NCI-H146 treated with DMSO at 0.1 percent for 48 hours (cell line): Measurements from ENCODE around the gene SUPT3H.

Experiments
- DNase-seq: peaks from one replicate; lab custom pipeline; 2025; ENCODE audit not compliant: unreplicated experiment; lab: John Stamatoyannopoulos, UW

SUPT3H gene

DNA sequence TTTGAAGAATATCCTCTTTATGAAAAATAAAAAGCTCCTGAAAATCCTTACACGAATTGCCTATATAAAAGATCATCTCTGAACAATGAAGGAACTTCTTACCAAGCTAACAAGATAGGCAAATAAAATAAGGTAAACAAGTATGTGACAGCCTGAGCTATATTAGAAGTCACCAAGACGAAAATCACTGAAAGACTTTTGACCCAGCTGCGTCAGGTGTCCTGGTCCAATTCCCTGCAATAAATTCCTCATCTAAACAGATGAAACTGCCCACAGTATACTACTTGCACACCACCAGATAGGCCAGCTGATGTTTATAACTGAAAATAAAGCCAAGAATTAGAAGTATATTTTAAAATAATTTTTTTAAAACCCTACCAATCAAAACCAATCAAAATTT is 117.0 kb downstream of the SUPT3H start:
- DNase-seq, result no peak

- no peak for DNase-seq
Measured at GRCh38 chr6:45256697-45257695, 120.7 kb downstream of the SUPT3H start.

- DNase-seq, result no peak
Measured at GRCh38 chr6:45255434-45255833, 122.3 kb downstream of the SUPT3H start.

- DNase-seq, result no peak
Measured at GRCh38 chr6:45254253-45254652, 123.5 kb downstream of the SUPT3H start.

- no peak for DNase-seq
Measured at GRCh38 chr6:45253453-45253852, 124.3 kb downstream of the SUPT3H start.

- DNase-seq, result no peak
Measured at GRCh38 chr6:45231660-45232059, 146.1 kb downstream of the SUPT3H start.

DNA sequence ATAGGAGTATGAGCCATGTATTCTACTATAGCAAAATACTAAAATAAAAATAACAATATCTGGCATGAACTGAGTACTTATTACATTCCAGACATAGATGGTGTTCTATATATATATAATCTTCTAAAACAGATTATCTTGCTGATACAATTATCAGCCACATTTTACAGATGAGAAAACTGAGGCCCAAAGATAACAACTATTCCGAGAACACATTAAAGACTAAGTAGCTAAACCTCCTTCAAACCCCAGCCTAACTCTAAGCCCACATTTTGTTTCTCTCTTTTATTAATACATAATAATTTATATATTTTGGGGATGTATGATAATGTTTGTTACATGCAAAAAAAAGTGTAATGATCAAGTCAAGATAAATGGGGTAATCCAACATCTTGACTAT is 148.3 kb downstream of the SUPT3H start:
- no peak for DNase-seq

GRCh38 chr6:45226081-45226480 is 151.7 kb downstream of the SUPT3H start:
- DNase-seq, result no peak

DNA sequence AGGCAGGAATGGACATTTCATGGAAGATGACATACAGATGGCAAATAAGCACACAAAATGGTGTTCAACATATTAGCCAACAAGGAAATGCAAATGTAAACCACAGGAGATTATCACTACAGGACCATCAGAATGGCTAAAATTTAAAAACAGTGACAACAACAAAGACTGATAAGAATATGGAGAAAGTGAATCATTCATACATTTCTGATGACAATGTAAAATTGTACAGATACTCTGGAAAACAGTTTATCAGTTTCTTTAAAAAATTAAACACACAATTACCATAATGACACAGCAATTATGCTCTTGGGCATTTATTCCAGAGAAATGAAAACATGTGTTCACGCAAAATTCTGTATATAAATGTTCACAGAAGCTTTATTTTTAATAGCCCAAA is 155.4 kb downstream of the SUPT3H start:
- DNase-seq, result no peak

GRCh38 chr6:45215759-45216158 is 162.0 kb downstream of the SUPT3H start:
- no peak for DNase-seq

GRCh38 chr6:45212976-45213375 is 164.8 kb downstream of the SUPT3H start:
- no peak for DNase-seq

- DNase-seq, result no peak
Measured at GRCh38 chr6:45209762-45210161, 168.0 kb downstream of the SUPT3H start.

GRCh38 chr6:45206793-45207492 is 170.8 kb downstream of the SUPT3H start:
- no peak for DNase-seq

GRCh38 chr6:45201484-45201883 is 176.2 kb downstream of the SUPT3H start:
- no peak for DNase-seq

- DNase-seq, result no peak
Measured at GRCh38 chr6:45200510-45200909, 177.2 kb downstream of the SUPT3H start.

GRCh38 chr6:45199554-45199953 is 178.2 kb downstream of the SUPT3H start:
- DNase-seq, result no peak

GRCh38 chr6:45196121-45196520 is 181.6 kb downstream of the SUPT3H start:
- DNase-seq, result no peak

DNA sequence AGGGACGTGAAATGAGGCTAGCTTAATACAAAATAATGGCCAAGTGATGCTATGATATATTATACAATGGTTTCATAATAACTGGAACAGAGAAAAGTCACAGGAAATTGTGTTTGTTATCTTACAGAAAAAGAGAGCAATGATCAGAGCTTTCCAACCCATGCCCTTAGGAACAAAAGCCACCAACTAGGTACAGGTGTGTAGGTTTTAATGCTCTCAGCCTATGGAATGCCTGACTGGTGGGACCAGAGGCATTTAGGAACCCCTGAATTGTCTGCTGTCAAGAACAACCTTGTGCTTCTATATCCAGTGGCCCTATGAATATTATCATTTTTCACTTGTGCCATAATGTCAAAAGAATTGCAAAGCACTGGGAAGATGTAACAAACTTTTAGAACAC is 182.6 kb downstream of the SUPT3H start:
- DNase-seq, result no peak

GRCh38 chr6:45192556-45192955 is 185.2 kb downstream of the SUPT3H start:
- no peak for DNase-seq

- DNase-seq, result no peak
Measured at GRCh38 chr6:45191414-45191813, 186.3 kb downstream of the SUPT3H start.

DNA sequence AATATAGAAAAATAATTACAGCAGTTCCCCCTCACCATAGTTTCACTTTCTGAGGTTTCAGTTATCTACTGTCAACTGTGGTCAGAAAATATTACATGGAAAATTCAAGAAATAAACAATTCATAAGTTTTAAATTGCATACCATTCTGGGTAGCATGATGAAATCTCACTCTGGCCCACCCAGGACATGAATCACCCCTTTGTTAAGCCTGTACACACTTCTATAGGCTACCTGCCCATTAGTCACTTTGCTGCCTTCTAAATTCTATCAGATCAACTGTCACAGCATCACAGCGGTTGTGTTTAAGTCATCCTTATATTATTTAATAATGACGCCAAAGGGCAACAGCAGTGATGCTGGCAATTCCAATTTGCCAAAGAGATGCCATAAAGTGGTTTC is 189.9 kb downstream of the SUPT3H start:
- no peak for DNase-seq
